Heart left ventricle (tissue), 16 donors: ENCODE data around the gene PPP2R3C. TPM values are rescaled to one million over a fixed set of nuclear protein-coding genes. Genes with fewer than 3 reads are reported as not detected.
"Not testable (repeated sequence)": the region's sequence is repeated elsewhere in the genome, so short reads cannot be mapped to it uniquely, and the experiment has no call there.

Experiments
- ATAC-seq, 4 donors: fragments of 200-7000 bp; cut with Tn5 transposase; one replicate each; pipeline ENCODE4 v1.9.1; 2020 to 2022; ENCODE audit warnings: moderate library complexity in 4 of 4, mild to moderate bottlenecking in 3 of 4, moderate number of reproducible peaks in 1 of 4
- DNase-seq, 5 donors: peaks; one replicate each; pipeline ENCODE4 v3.0.0-alpha.2; 2020
- H3K27ac ChIP-seq, 12 donors: fragments of 200-600 bp; sonication (generic) in 4 of 12; one replicate each; pipeline versions ENCODE4 v1.5.0 to v1.8.0; 2016 to 2022; ENCODE audit warnings: mild to moderate bottlenecking in 2 of 12
- H3K27me3 ChIP-seq, 9 donors: fragments of 200-600 bp; sonication (generic) in 2 of 9; one replicate each; pipeline versions ENCODE4 v1.5.1 to v1.8.0; 2016 to 2022; ENCODE audit warnings: mild to moderate bottlenecking in 3 of 9
- H3K36me3 ChIP-seq, 9 donors: fragments of 200-600 bp; sonication (generic) in 2 of 9; one replicate each; pipeline versions ENCODE4 v1.5.0 to v1.8.0; 2018 to 2022; ENCODE audit warnings: mild to moderate bottlenecking in 2 of 9
- H3K4me1 ChIP-seq, 12 donors: fragments of 200-600 bp; sonication (generic) in 4 of 12; one replicate each; pipeline versions ENCODE4 v1.5.0 to v1.8.0; 2016 to 2022; ENCODE audit warnings: mild to moderate bottlenecking in 3 of 12
- H3K4me3 ChIP-seq, 12 donors: fragments of 200-600 bp; sonication (generic) in 4 of 12; one replicate each; pipeline versions ENCODE4 v1.5.0 to v1.8.0; 2017 to 2022; ENCODE audit warnings: mild to moderate bottlenecking in 9 of 12, moderate library complexity in 4 of 12
- H3K9me3 ChIP-seq, 12 donors: fragments of 200-600 bp; sonication (generic) in 4 of 12; one replicate each; pipeline versions ENCODE4 v1.5.0 to v1.8.0; 2016 to 2022; ENCODE audit warnings: mild to moderate bottlenecking in 1 of 12
- POLR2A ChIP-seq, 2 donors: fragments of 450-650 bp; IDR thresholded peaks; one replicate each; pipeline ENCODE4 v1.6.1; 2017; ENCODE audit warnings: antibody characterized with exemption in 2 of 2, mild to moderate bottlenecking in 2 of 2, moderate library complexity in 2 of 2
- whole genome bisulfite sequencing, 4 donors: extraction: QIAGEN DNeasy Blood & Tissue Kit in 2 of 4; methylation state at CpG; one replicate each; pipeline versions ENCODE4 v1.1.5 to v1.1.7; 2013 to 2018; 5-methylcytosine and 5-hydroxymethylcytosine counted together
- intact Hi-C, 10 donors: fragments of 100-400 bp; cut with DNase I; formaldehyde crosslinking; loops; one replicate each; pipeline versions ENCODE4 v1.11.1 to v1.14.2; 2022
- polyA plus RNA-seq, 2 donors: library from polyadenylated mRNA; stranded (reverse); fragments of 200-250 nt; gene quantifications; one replicate each; pipeline ENCODE4 v1.2.3, GENCODE V29; 2013
- total RNA-seq, 9 donors: library from RNA; depleted of rRNA in 2 of 9; stranded (reverse); fragments of >200 nt in 2 of 9; fragmentation: NEBNext Ultra II Directional in 3 of 9; extraction: Animal tissue kit (Norgen Biotek cat#: 25700) in 3 of 9; gene quantifications; one replicate each; pipeline versions ENCODE4 v1.1.0 to v1.2.4, GENCODE V29; 2016 to 2023
- TF ChIP-seq, protein P1 (sequence below), 12 donors: fragments of 200-600 bp; sonication (generic) in 4 of 12; IDR thresholded peaks; one replicate each; pipeline versions ENCODE4 v1.5.0 to v1.8.0; 2018 to 2022; ENCODE audit warnings: antibody characterized with exemption in 12 of 12, mild to moderate bottlenecking in 5 of 12
- donor health status: ischemic (EF 13 %, LVEDD 7.1; RV severe dilation, severe dysfunction).
- donor health status: healthy with polysubstance abuse.
- donor health status: DM: no; HTN: yes; CAD: no.
- donor health status: DM: no; HTN: no; CAD: no.
- donor health status: ischemic (EF 25% LVEDD 6.9; RV normal size, moderate dysfunction).
- donor health status: ischemic (EF 25% LVEDD 5.7; RV mildly dilated, moderate dysfunction).
- donor health status: healthy.
- donor health status: DM: yes; HTN: yes; CAD: no.
- donor health status: ischemic (EF 35%, LVEDD 5.7; RV mildly dilated, moderate dysfunction).
- donor health status: nonischemic (EF 11% LVEDD 7.7; RV severe dilation, severe dysfunction).
- donor health status: DM: yes; HTN: yes; CAD: no.
- donor health status: PGD.
- donor health status: ischemic (EF 29% LVEDD 5.4; RV normal size, mild dysfunction).
- donor health status: nonischemic (EF 23%, LVEDD 6.1; RV moderate dilation, normal function).

The PPP2R3C gene
- total and polyA plus RNA-seq, 11 donors: 15.2 to 37.3 (median 28.5) TPM

DNA sequence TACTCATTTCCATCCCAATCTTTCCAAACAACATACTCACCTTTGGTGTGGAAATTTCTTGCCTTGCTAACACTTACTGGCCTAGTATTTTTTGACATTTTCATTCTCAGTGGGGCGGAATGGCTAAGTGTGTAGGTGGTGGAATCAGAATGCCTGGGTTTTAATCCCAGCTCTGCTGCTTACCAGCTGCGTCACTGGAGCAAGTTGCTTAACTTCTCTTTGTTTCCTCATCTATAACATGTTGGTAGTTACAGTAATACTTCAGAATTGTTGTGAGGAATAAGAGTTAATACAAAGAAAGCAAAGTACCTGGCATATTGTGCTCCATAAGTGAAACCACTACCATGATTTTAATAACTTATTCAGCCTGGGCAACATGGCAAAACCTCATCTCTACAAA lies 78.7 kb downstream of the PPP2R3C start:
- DNase-seq (no peak), ATAC-seq (no peak)
- Histone ChIP-seq H3K36me3 (no peaks in the 10 kb centered on the region), H3K27me3 (no peaks in the 10 kb centered on the region), H3K4me3 (no peak overlapping the region), H3K4me1 (peaks cover 0 to 19% (median 12%) of the 10 kb centered on the region in 12 donors), H3K9me3 (no peaks in the 10 kb centered on the region), H3K27ac (no peak overlapping the region)
- no peak for TF ChIP-seq POLR2A (IDR thresholded peaks at IDR 0.05)
- TF ChIP-seq, protein P1, sequence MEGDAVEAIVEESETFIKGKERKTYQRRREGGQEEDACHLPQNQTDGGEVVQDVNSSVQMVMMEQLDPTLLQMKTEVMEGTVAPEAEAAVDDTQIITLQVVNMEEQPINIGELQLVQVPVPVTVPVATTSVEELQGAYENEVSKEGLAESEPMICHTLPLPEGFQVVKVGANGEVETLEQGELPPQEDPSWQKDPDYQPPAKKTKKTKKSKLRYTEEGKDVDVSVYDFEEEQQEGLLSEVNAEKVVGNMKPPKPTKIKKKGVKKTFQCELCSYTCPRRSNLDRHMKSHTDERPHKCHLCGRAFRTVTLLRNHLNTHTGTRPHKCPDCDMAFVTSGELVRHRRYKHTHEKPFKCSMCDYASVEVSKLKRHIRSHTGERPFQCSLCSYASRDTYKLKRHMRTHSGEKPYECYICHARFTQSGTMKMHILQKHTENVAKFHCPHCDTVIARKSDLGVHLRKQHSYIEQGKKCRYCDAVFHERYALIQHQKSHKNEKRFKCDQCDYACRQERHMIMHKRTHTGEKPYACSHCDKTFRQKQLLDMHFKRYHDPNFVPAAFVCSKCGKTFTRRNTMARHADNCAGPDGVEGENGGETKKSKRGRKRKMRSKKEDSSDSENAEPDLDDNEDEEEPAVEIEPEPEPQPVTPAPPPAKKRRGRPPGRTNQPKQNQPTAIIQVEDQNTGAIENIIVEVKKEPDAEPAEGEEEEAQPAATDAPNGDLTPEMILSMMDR (IDR thresholded peaks at IDR 0.05): no peak
- intact Hi-C loops: loop anchor here in 4 of 10 donors (5.0 to 10.0 kb wide), 3 partner anchors 58 to 369 kb away; partner anchors contain the start of genes NFKBIA (in 2 of the 4) and SRP54 (in 2 of the 4)
- 96 to 100% (median 98%) methylated on average over 2 of the region's 2 CpGs for WGBS, 4 donors

DNA sequence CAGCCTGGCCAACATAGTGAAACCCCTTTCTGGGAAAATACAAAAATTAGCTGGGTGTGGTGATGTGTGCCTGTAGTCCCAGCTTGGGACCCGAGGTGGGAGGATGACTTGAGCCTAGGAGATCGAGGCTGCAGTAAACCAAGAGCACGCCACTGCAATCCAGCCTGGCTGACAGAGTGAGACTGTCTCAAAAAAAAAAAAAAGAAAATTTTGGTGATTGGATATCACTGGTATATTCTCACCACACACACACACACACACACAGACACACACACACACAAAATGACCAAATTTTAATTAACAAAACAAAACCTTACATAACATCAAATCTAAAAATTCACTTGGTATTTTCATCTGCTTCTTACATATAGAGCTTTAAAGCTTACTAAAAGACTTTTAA lies 79.2 kb downstream of the PPP2R3C start:
- Histone ChIP-seq H3K36me3 (no peaks in the 10 kb centered on the region), H3K9me3 (no peaks in the 10 kb centered on the region), H3K4me3 (no peak overlapping the region), H3K27me3 (no peaks in the 10 kb centered on the region), H3K27ac (no peak overlapping the region), H3K4me1 (peaks cover 0 to 15% (median 8%) of the 10 kb centered on the region in 12 donors)
- WGBS, 4 donors: 86 to 94% (median 91%) methylated on average over 3 of the region's 3 CpGs
- intact Hi-C loops: loop anchor here in 4 of 10 donors (5.0 to 10.0 kb wide), 3 partner anchors 58 to 370 kb away; partner anchors contain the start of genes NFKBIA (in 2 of the 4) and SRP54 (in 2 of the 4)
- ATAC-seq (no peak), DNase-seq (no peak)
- TF ChIP-seq POLR2A (IDR thresholded peaks at IDR 0.05): no peak
- TF ChIP-seq, protein P1 (IDR thresholded peaks at IDR 0.05): no peak

DNA sequence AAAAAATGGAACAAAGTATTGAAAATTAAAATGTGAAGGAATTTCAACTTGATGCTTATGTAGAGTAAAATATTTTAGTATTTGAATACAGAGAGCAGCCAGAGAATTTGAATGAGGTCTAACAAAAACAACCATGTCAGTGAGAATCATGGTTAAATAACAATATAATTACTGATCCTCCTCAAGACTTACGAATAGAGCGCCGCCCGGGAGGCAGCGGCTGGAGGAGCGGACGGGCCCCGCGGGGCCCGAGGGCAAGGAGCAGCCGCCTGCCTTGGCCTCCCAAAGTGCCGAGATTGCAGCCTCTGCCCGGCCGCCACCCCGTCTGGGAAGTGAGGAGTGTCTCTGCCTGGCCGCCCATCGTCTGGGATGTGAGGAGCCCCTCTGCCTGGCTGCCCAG lies 83.5 kb downstream of the PPP2R3C start:
- WGBS, 4 donors: 42 to 97% (median 89%) methylated on average over 2 to 11 of the region's 17 CpGs
- H3K27me3 ChIP-seq, H3K4me3 ChIP-seq, DNase-seq, intact Hi-C loops, H3K4me1 ChIP-seq, H3K27ac ChIP-seq, ATAC-seq: not testable (repeated sequence)
- Histone ChIP-seq H3K9me3 (peaks cover 0 to 17% (median 2%) of the 10 kb centered on the region in 12 donors), H3K36me3 (peaks cover 0 to 10% (median 3%) of the 10 kb centered on the region in 9 donors)

Other genes starting within 250 kb of the PPP2R3C start
- 10 to 100 TPM in 2 of 9 donors, 1 to 10 TPM in 7; 3.8 to 20.3 (median 6.5) TPM for gene BAZ1A, start 246.6 kb downstream of the PPP2R3C start, total RNA-seq
- 1 to 10 TPM; 5.1 to 8.8 TPM for gene BAZ1A, start 246.6 kb downstream of the PPP2R3C start, polyA plus RNA-seq
- gene SRP54, start 139.0 kb downstream of the PPP2R3C start, total RNA-seq: 10 to 100 TPM; 29.0 to 37.3 (median 34.0) TPM
- gene SRP54, start 139.0 kb downstream of the PPP2R3C start, polyA plus RNA-seq: 10 to 100 TPM; 16.0 to 53.3 TPM
- 100 to 1,000 TPM in 4 of 9 donors, 10 to 100 TPM in 5; 56.3 to 129 (median 98.8) TPM for gene FAM177A1, start 75.7 kb downstream of the PPP2R3C start, total RNA-seq
- gene FAM177A1, start 75.7 kb downstream of the PPP2R3C start, polyA plus RNA-seq: 10 to 100 TPM; 58.5 to 77.1 TPM
- gene PRORP, start 562 bp upstream of the PPP2R3C start, total RNA-seq: 10 to 100 TPM; 18.0 to 25.8 (median 21.1) TPM
- 10 to 100 TPM in 1 of 2 donors, 1 to 10 TPM in 1; 8.3 to 23.0 TPM for gene PRORP, start 562 bp upstream of the PPP2R3C start, polyA plus RNA-seq
- 100 to 1,000 TPM; 146 to 230 (median 176) TPM for gene PSMA6, start 170.4 kb upstream of the PPP2R3C start, total RNA-seq
- 100 to 1,000 TPM; 123 to 293 TPM for gene PSMA6, start 170.4 kb upstream of the PPP2R3C start, polyA plus RNA-seq